PC-9 (cell line): Measurements from ENCODE around the gene ASTN2. TPM values are rescaled to one million over a fixed set of nuclear protein-coding genes. Genes with fewer than 3 reads are reported as not detected.

ENCODE experiments used
- BruUV-seq: library from RNA; stranded (reverse); fragments of 400-500 nt; replicated peaks from 2 replicates; lab custom pipeline; 2021; lab: Mats Ljungman, UMichigan
- CTCF ChIA-PET: fragments of 300-600 bp; sonication (Branson Sonifier 250); formaldehyde crosslinking; loops from one replicate; lab custom pipeline; 2022; ENCODE audit warnings: antibody characterized with exemption; lab: Charles Lee
- POLR2A ChIA-PET: fragments of 300-600 bp; sonication (Branson Sonifier 250); formaldehyde crosslinking; loops from one replicate; lab custom pipeline; 2022; ENCODE audit warnings: antibody characterized with exemption; ENCODE audit not compliant: unreplicated experiment; lab: Charles Lee
- DNase-seq, 2 experiments: peaks; one replicate each; pipeline versions ENCODE4 v3.0.0 to v3.0.0-alpha.2; 2015 to 2022; ENCODE audit warnings: mixed read lengths in 1 of 2
- H2AFZ ChIP-seq: fragments of 200-600 bp; sonication (generic); 2 replicates; pipeline ENCODE4 v1.8.1; 2017; ENCODE audit warnings: antibody characterized with exemption
- H3F3A ChIP-seq: fragments of 200-600 bp; sonication (generic); 2 replicates; pipeline ENCODE4 v1.8.1; 2017; ENCODE audit warnings: antibody characterized with exemption, mild to moderate bottlenecking, low read depth; ENCODE audit not compliant: insufficient read depth
- H3K27ac ChIP-seq: fragments of 200-600 bp; sonication (generic); 2 replicates; pipeline ENCODE4 v1.6.1; 2016; ENCODE audit warnings: mixed run types
- H3K27me3 ChIP-seq: fragments of 200-600 bp; sonication (generic); 2 replicates; pipeline ENCODE4 v1.6.1; 2016; ENCODE audit warnings: low read depth, mixed run types; ENCODE audit not compliant: insufficient read depth
- H3K36me3 ChIP-seq: fragments of 200-600 bp; sonication (generic); 2 replicates; pipeline ENCODE4 v1.6.1; 2016; ENCODE audit warnings: low read depth, mixed run types
- H3K4me1 ChIP-seq: fragments of 200-600 bp; sonication (generic); replicated peaks from 2 replicates; pipeline ENCODE4 v1.6.1; 2016; ENCODE audit warnings: mixed run types; ENCODE audit not compliant: insufficient read depth
- H3K4me2 ChIP-seq: fragments of 200-600 bp; sonication (generic); 2 replicates; pipeline ENCODE4 v1.6.1; 2017; ENCODE audit warnings: mixed run types
- H3K4me3 ChIP-seq: fragments of 200-600 bp; sonication (generic); 2 replicates; pipeline ENCODE4 v1.6.1; 2016; ENCODE audit warnings: mixed run types
- H3K79me2 ChIP-seq: fragments of 200-600 bp; sonication (generic); 2 replicates; pipeline ENCODE4 v1.6.1; 2017; ENCODE audit warnings: low read depth, mixed run types
- H3K9me2 ChIP-seq: fragments of 200-600 bp; sonication (generic); 2 replicates; pipeline ENCODE4 v1.8.1; 2017; ENCODE audit warnings: mild to moderate bottlenecking; ENCODE audit not compliant: insufficient read depth
- H3K9me3 ChIP-seq: fragments of 200-600 bp; sonication (generic); 2 replicates; pipeline ENCODE4 v1.8.1; 2016; ENCODE audit warnings: low read depth; ENCODE audit not compliant: insufficient read depth
- H4K20me1 ChIP-seq: fragments of 200-600 bp; sonication (generic); 2 replicates; pipeline ENCODE4 v1.8.1; 2017; ENCODE audit not compliant: insufficient read depth
- EZH2 ChIP-seq: fragments of 200-600 bp; sonication (generic); IDR thresholded peaks from 2 replicates; pipeline ENCODE4 v1.8.0; 2017; ENCODE audit warnings: antibody characterized with exemption, low read depth
- intact Hi-C: fragments of 100-400 bp; cut with micrococcal nuclease; formaldehyde crosslinking; loops from one replicate; pipeline ENCODE4 v1.10.0; 2022; ENCODE audit not compliant: unreplicated experiment
- total RNA-seq: library from RNA; stranded (reverse); gene quantifications from 2 replicates; pipeline ENCODE4 v1.2.3, GENCODE V29; 2021
- TF ChIP-seq, protein P1 (sequence below): fragments of 200-600 bp; sonication (generic); conservative IDR thresholded peaks from 2 replicates; pipeline ENCODE4 v1.6.1; 2017; ENCODE audit warnings: mixed run types, antibody characterized with exemption, mild to moderate bottlenecking, moderate library complexity

The ASTN2 gene
- total RNA-seq, 1 experiment from 2014 or later = 6.2 TPM

DNA sequence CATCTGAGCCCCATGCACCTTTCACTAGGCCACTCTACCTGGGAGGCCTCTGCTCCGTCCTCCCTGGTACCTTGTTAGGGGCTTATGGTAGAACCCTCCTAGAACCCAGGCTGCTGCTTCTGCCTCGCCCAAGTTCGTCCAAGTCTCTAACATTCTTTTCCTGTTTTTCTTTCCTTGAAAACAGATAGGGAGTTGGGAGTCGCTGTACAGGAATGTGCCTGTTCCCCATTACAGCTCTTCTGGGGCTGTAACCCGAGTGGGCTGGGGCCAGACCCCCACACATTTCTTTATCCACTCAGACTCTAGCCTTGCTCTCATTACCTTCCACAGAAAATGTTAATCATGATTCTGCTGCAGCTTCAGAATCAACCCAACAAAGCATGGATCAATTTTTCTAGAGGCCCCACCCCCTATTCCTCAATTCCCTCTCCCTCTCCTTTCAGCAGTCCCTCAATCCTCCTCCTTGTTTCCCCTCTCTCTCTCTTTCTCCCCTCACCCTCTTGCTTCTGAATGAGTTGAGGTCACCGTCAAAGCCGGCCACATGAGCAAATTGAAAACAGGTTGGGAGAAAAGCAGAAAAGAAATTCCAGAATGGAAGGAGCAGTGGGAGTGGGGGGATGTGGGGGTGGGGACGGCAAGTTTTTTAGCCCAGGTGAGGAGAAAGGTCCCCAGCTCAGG lies 921.5 kb downstream of the ASTN2 start:
- Histone ChIP-seq H3K27ac (no peak overlapping the region), H3K9me3 (no peaks in the 10 kb centered on the region), H3K36me3 (no peaks in the 10 kb centered on the region), H3K4me2 (no peak overlapping the region), H3K4me1 (no peaks in the 10 kb centered on the region), H2AFZ (no peak overlapping the region), H3K27me3 (no peaks in the 10 kb centered on the region), H3F3A (no peaks in the 10 kb centered on the region), H3K4me3 (no peak overlapping the region), H3K9me2 (no peaks in the 10 kb centered on the region), H3K79me2 (no peaks in the 10 kb centered on the region), H4K20me1 (no peaks in the 10 kb centered on the region)
- intact Hi-C loops = loop anchor here (5.0 kb wide), 1 partner anchor 611 kb away; no protein-coding TSS in a partner anchor
- ChIA-PET CTCF (interaction anchor here (0.6 kb wide), 1 partner anchor 238 kb away, joined by 3 read pairs; no protein-coding TSS in a partner anchor), POLR2A (no interaction called here)
- no TSS peak for BruUV-seq
- no peak for TF ChIP-seq EZH2
- TF ChIP-seq, protein P1, sequence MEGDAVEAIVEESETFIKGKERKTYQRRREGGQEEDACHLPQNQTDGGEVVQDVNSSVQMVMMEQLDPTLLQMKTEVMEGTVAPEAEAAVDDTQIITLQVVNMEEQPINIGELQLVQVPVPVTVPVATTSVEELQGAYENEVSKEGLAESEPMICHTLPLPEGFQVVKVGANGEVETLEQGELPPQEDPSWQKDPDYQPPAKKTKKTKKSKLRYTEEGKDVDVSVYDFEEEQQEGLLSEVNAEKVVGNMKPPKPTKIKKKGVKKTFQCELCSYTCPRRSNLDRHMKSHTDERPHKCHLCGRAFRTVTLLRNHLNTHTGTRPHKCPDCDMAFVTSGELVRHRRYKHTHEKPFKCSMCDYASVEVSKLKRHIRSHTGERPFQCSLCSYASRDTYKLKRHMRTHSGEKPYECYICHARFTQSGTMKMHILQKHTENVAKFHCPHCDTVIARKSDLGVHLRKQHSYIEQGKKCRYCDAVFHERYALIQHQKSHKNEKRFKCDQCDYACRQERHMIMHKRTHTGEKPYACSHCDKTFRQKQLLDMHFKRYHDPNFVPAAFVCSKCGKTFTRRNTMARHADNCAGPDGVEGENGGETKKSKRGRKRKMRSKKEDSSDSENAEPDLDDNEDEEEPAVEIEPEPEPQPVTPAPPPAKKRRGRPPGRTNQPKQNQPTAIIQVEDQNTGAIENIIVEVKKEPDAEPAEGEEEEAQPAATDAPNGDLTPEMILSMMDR = no peak
- no peak for DNase-seq

DNA sequence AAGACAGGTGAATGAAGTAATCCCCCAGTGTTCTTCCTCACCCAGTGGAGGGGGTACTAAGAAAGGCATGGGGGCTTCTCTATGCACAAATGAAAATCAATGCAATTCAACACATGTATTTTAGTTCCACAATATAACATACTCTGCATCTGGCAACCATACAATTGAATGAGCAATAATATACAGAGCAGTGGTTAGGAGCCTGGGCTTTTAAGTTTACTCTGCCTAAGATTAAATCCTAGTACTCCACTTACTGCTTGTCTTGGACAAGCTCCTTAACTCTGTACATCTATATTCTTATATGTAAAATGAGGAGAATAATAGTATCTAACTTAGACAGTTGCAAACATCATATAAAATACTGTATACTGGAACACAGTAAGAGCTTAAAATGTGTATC lies 923.2 kb downstream of the ASTN2 start:
- POLR2A ChIA-PET = no interaction called here
- Histone ChIP-seq H3K79me2 (no peaks in the 10 kb centered on the region), H3K27me3 (no peaks in the 10 kb centered on the region), H3K36me3 (no peaks in the 10 kb centered on the region), H3K27ac (no peak overlapping the region), H3K4me3 (no peak overlapping the region), H3K9me2 (no peaks in the 10 kb centered on the region), H3F3A (no peaks in the 10 kb centered on the region), H2AFZ (no peak overlapping the region), H3K4me2 (no peak overlapping the region), H3K4me1 (no peaks in the 10 kb centered on the region), H3K9me3 (no peaks in the 10 kb centered on the region), H4K20me1 (no peaks in the 10 kb centered on the region)
- DNase-seq = no peak
- CTCF ChIA-PET = no interaction called here
- intact Hi-C loops = loop anchor here (5.0 kb wide), 1 partner anchor 609 kb away; no protein-coding TSS in a partner anchor
- BruUV-seq = no TSS peak
- TF ChIP-seq, protein P1 = no peak
- TF ChIP-seq EZH2 = no peak

DNA sequence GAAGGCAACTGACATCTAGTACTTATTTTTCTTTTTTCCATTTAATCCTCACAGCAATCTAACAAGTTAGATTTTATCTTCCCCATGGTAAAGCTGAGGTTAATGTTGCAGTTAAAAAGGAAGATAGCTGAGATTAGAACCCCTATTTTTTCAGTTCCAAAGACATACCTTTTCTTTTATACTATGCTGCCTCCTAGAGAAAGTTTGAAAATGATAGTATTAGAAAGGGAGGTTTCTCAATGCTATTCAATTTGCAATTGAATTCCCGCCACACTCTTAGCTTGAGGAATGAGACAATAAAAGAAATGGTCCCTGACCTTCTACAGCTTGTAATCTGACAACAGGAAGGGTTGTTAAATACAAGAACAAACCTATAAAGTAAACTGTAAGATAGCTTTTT lies 923.6 kb downstream of the ASTN2 start:
- no peak for DNase-seq
- Histone ChIP-seq H3K9me2 (no peaks in the 10 kb centered on the region), H2AFZ (no peak overlapping the region), H3K36me3 (no peaks in the 10 kb centered on the region), H3K4me3 (no peak overlapping the region), H4K20me1 (no peaks in the 10 kb centered on the region), H3K9me3 (no peaks in the 10 kb centered on the region), H3K79me2 (no peaks in the 10 kb centered on the region), H3K4me2 (no peak overlapping the region), H3F3A (no peaks in the 10 kb centered on the region), H3K4me1 (no peaks in the 10 kb centered on the region), H3K27me3 (no peaks in the 10 kb centered on the region), H3K27ac (no peak overlapping the region)
- intact Hi-C loops = loop anchor here (5.0 kb wide), 1 partner anchor 609 kb away; no protein-coding TSS in a partner anchor
- ChIA-PET CTCF (no interaction called here), POLR2A (no interaction called here)
- BruUV-seq = no TSS peak
- no peak for TF ChIP-seq EZH2
- TF ChIP-seq, protein P1 = no peak
